H1 (cell line): ENCODE results near the gene DENND5B. TPM values are rescaled to one million over a fixed set of nuclear protein-coding genes. Genes with fewer than 3 reads are reported as not detected.
"Not testable (repeated sequence)": the region's sequence is repeated elsewhere in the genome, so short reads cannot be mapped to it uniquely, and the experiment has no call there.

Experiments used
- CTCF ChIA-PET: fragments of 300-600 bp; sonication (Branson Sonifier 250); formaldehyde crosslinking; loops from one replicate; lab custom pipeline; 2021; ENCODE audit not compliant: partially characterized antibody; lab: Charles Lee
- POLR2A ChIA-PET: fragments of 300-600 bp; sonication (Branson Sonifier 250); formaldehyde crosslinking; loops from one replicate; lab custom pipeline; 2021; ENCODE audit warnings: inconsistent platforms; ENCODE audit not compliant: partially characterized antibody; lab: Charles Lee
- DNase-seq, 2 experiments: peaks; one replicate each; pipeline versions ENCODE4 v3.0.0 to v3.0.0-alpha.2; 2010 to 2022; ENCODE audit warnings: low spot score in 2 of 2, low read depth in 1 of 2, mixed read lengths in 1 of 2
- FAIRE-seq: peaks from 2 replicates; lab custom pipeline; 2011; peaks lifted over from hg19 to GRCh38; lab: Jason Lieb, UNC
- H2AFZ ChIP-seq: 2 replicates; pipeline ENCODE4 v1.8.1; 2012; ENCODE audit warnings: low read length, inconsistent platforms
- H2AK5ac ChIP-seq: 2 replicates; pipeline ENCODE4 v1.6.1; 2013; ENCODE audit warnings: low read depth, low read length
- H2BK120ac ChIP-seq: replicated peaks from 2 replicates; pipeline ENCODE3; 2013; ENCODE audit warnings: low read depth, low read length, inconsistent platforms
- H2BK12ac ChIP-seq: 2 replicates; pipeline ENCODE4 v1.6.1; 2013; ENCODE audit warnings: low read depth, low read length
- H2BK15ac ChIP-seq: 2 replicates; pipeline ENCODE4 v1.6.1; 2013; ENCODE audit warnings: low read length
- H2BK20ac ChIP-seq: 2 replicates; pipeline ENCODE4 v1.6.1; 2013; ENCODE audit warnings: low read length
- H2BK5ac ChIP-seq: 2 replicates; pipeline ENCODE4 v1.6.1; 2013; ENCODE audit warnings: low read depth, low read length
- H3K14ac ChIP-seq: 2 replicates; pipeline ENCODE4 v1.6.1; 2013; ENCODE audit warnings: inconsistent platforms; ENCODE audit not compliant: insufficient read length
- H3K18ac ChIP-seq: 2 replicates; pipeline ENCODE4 v1.6.1; 2013; ENCODE audit warnings: low read length; ENCODE audit errors: extremely low read depth
- H3K23ac ChIP-seq: 2 replicates; pipeline ENCODE4 v1.6.1; 2013; ENCODE audit warnings: inconsistent platforms; ENCODE audit not compliant: insufficient read length
- H3K23me2 ChIP-seq: 2 replicates; pipeline ENCODE4 v1.6.1; 2013; ENCODE audit warnings: low read depth, low read length
- H3K27ac ChIP-seq: 2 replicates; pipeline ENCODE4 v1.6.1; 2011; ENCODE audit warnings: low read depth, low read length, inconsistent platforms
- H3K27me3 ChIP-seq, 4 experiments: replicated peaks in 1 of 4; 1 replicate in 1 of 4; 2 replicates in 3 of 4; pipeline versions ENCODE4 v1.6.1 to v1.8.1; 2011 to 2013; ENCODE audit warnings: low read length in 3 of 4, mild to moderate bottlenecking in 3 of 4, inconsistent platforms in 2 of 4, mixed read lengths in 2 of 4, moderate library complexity in 1 of 4; ENCODE audit not compliant: control insufficient read depth in 3 of 4, insufficient read depth in 3 of 4; ENCODE audit errors: extremely low read depth in 1 of 4
- H3K36me3 ChIP-seq, 4 experiments: 2 replicates each; pipeline versions ENCODE4 v1.6.1 to v1.8.1; 2011 to 2013; ENCODE audit warnings: mild to moderate bottlenecking in 4 of 4, low read length in 3 of 4, moderate library complexity in 2 of 4, control low read depth in 1 of 4, inconsistent platforms in 1 of 4; ENCODE audit not compliant: insufficient read depth in 4 of 4, control insufficient read depth in 2 of 4
- H3K4ac ChIP-seq: replicated peaks from 2 replicates; pipeline ENCODE3; 2013; ENCODE audit warnings: low read length, low read depth, mixed read lengths, inconsistent platforms; ENCODE audit not compliant: insufficient read length
- H3K4me1 ChIP-seq, 4 experiments: replicated peaks in 1 of 4; 1 replicate in 1 of 4; 2 replicates in 3 of 4; pipeline versions ENCODE4 v1.6.1 to v1.8.1; 2011 to 2013; ENCODE audit warnings: low read length in 3 of 4, inconsistent platforms in 2 of 4, mixed read lengths in 1 of 4; ENCODE audit not compliant: insufficient read depth in 4 of 4, control insufficient read depth in 3 of 4
- H3K4me2 ChIP-seq, 2 experiments: 2 replicates each; pipeline versions ENCODE4 v1.6.1 to v1.8.1; 2011 to 2013; ENCODE audit warnings: low read depth in 2 of 2, low read length in 2 of 2, control low read depth in 1 of 2, inconsistent platforms in 1 of 2, mild to moderate bottlenecking in 1 of 2; ENCODE audit not compliant: insufficient read depth in 1 of 2
- H3K4me3 ChIP-seq, 4 experiments: fragments of 200-600, 300-600 bp in 1 of 4; sonication (generic), shearing (Covaris generic), sonication (Bioruptor Twin) in 1 of 4; 2 replicates each; pipeline versions ENCODE4 v1.5.1 to v1.8.1; 2011 to 2016; ENCODE audit warnings: low read length in 4 of 4, low read depth in 3 of 4, control low read depth in 2 of 4, inconsistent platforms in 2 of 4, mild to moderate bottlenecking in 2 of 4, mixed read lengths in 1 of 4, moderate library complexity in 1 of 4; ENCODE audit not compliant: insufficient read depth in 2 of 4; ENCODE audit errors: extremely low read depth in 1 of 4
- H3K56ac ChIP-seq: replicated peaks from 2 replicates; pipeline ENCODE3; 2013; ENCODE audit warnings: low read depth, mild to moderate bottlenecking, mixed read lengths, low read length, inconsistent platforms; ENCODE audit not compliant: insufficient read length
- H3K79me1 ChIP-seq: 2 replicates; pipeline ENCODE4 v1.6.1; 2013; ENCODE audit warnings: low read depth, low read length, control low read depth
- H3K79me2 ChIP-seq, 2 experiments: 2 replicates each; pipeline versions ENCODE4 v1.6.1 to v1.8.1; 2012 to 2013; ENCODE audit warnings: low read length in 2 of 2, mild to moderate bottlenecking in 2 of 2, inconsistent platforms in 1 of 2; ENCODE audit not compliant: insufficient read depth in 2 of 2, control insufficient read depth in 1 of 2
- H3K9ac ChIP-seq, 4 experiments: replicated peaks in 1 of 4; 1 replicate in 1 of 4; 2 replicates in 3 of 4; pipeline versions ENCODE4 v1.6.1 to v1.8.1; 2011 to 2013; ENCODE audit warnings: low read depth in 3 of 4, low read length in 3 of 4, control low read depth in 2 of 4, mild to moderate bottlenecking in 2 of 4, moderate library complexity in 2 of 4, inconsistent platforms in 1 of 4; ENCODE audit errors: extremely low read depth in 1 of 4
- H3K9me3 ChIP-seq, 2 experiments: 2 replicates each; pipeline versions ENCODE4 v1.6.1 to v1.8.1; 2012 to 2013; ENCODE audit warnings: mild to moderate bottlenecking in 2 of 2, moderate library complexity in 2 of 2, control low read depth in 1 of 2, inconsistent platforms in 1 of 2, low read depth in 1 of 2, low read length in 1 of 2, mixed read lengths in 1 of 2; ENCODE audit not compliant: insufficient read depth in 2 of 2
- H4K20me1 ChIP-seq, 2 experiments: replicated peaks in 1 of 2; 2 replicates each; pipeline versions ENCODE3 to v1.8.1; 2011 to 2013; ENCODE audit warnings: inconsistent platforms in 2 of 2, low read length in 2 of 2, mild to moderate bottlenecking in 1 of 2; ENCODE audit not compliant: insufficient read depth in 2 of 2, control insufficient read depth in 1 of 2
- H4K5ac ChIP-seq: 2 replicates; pipeline ENCODE4 v1.6.1; 2013; ENCODE audit warnings: low read length, low read depth, mixed read lengths, inconsistent platforms; ENCODE audit not compliant: insufficient read length
- H4K8ac ChIP-seq: 2 replicates; pipeline ENCODE4 v1.8.0; 2013; ENCODE audit warnings: mild to moderate bottlenecking, moderate library complexity, low read length, inconsistent platforms; ENCODE audit not compliant: insufficient read depth; ENCODE audit errors: extremely low read depth
- H4K91ac ChIP-seq: replicated peaks from 2 replicates; pipeline ENCODE3; 2013; ENCODE audit warnings: low read length, mixed read lengths, inconsistent platforms; ENCODE audit not compliant: insufficient read length
- WGBS, 2 experiments: shearing (Covaris generic) in 1 of 2; methylation state at CpG; one replicate each; pipeline versions ENCODE4 v1.1.6 to v1.1.7; 2013 to 2015; ENCODE audit warnings: low lambda C conversion rate in 2 of 2, mixed read lengths in 2 of 2, inconsistent platforms in 1 of 2, low coverage in 1 of 2, missing lambda C conversion rate in 1 of 2; ENCODE audit not compliant: insufficient replicate concordance in 2 of 2, insufficient coverage in 1 of 2, insufficient read length in 1 of 2; ENCODE audit errors: extremely low coverage in 1 of 2, missing lambda C conversion rate in 1 of 2; 5-methylcytosine and 5-hydroxymethylcytosine counted together
- polyA plus RNA-seq, 7 experiments: library from polyadenylated mRNA; depleted of rRNA in 3 of 7; stranded (reverse) in 5 of 7; unstranded in 2 of 7; fragments of >200 nt in 5 of 7; fragments of 200-250 nt in 2 of 7; gene quantifications; 1 replicate in 5 of 7; 2 replicates in 1 of 7; 4 replicates in 1 of 7; pipeline versions ENCODE4 v1.2.1 to v1.2.3, GENCODE V29; 2011 to 2013; ENCODE audit warnings: missing spikeins in 2 of 7, mixed read lengths in 2 of 7
- total RNA-seq: library from RNA; stranded (reverse); fragmentation: NEBNext Ultra II Directional; extraction: Animal tissue kit (Norgen Biotek cat#: 25700); gene quantifications from 2 replicates; pipeline ENCODE4 v1.2.1, GENCODE V29; 2021

Gene DENND5B
- total and polyA plus RNA-seq, 2 of the 8 experiments (the other 6 are each of a cell fraction or from before 2014, with no cell fraction given) = 13.4 to 20.2 TPM

- H3K27me3 ChIP-seq, CTCF ChIA-PET, H3K4ac ChIP-seq, H2AK5ac ChIP-seq, H3K27ac ChIP-seq, H3K56ac ChIP-seq, H3K23ac ChIP-seq, H4K8ac ChIP-seq, H3K18ac ChIP-seq, H3K9ac ChIP-seq, DNase-seq, H3K4me2 ChIP-seq, H3K4me3 ChIP-seq, H3K14ac ChIP-seq, H3K23me2 ChIP-seq, H4K91ac ChIP-seq, H2BK15ac ChIP-seq, H4K20me1 ChIP-seq, H4K5ac ChIP-seq, H3K79me1 ChIP-seq, H2AFZ ChIP-seq, FAIRE-seq, H3K36me3 ChIP-seq, H2BK20ac ChIP-seq, H3K4me1 ChIP-seq, H2BK120ac ChIP-seq, H2BK12ac ChIP-seq, H2BK5ac ChIP-seq: not testable (repeated sequence)
- H3K79me2 ChIP-seq = peaks cover 0 to 29% of the 10 kb centered on the region in 2 experiments; a peak in 2 of 4 replicates
- 91% methylated on average over 7 of the region's 9 CpGs; no CpG with 5 or more reads in 1 of the 2 experiments for WGBS, 2 experiments
- POLR2A ChIA-PET = interaction anchor here (0.6 to 0.7 kb wide), 2 partner anchors 40 to 210 kb away, joined by 3 read pairs; no protein-coding TSS in a partner anchor
- peaks cover 13% of the 10 kb centered on the region in 2 experiments for H3K9me3 ChIP-seq
These were observed 35.5 kb downstream of the DENND5B start for GRCh38 chr12:31555466-31555865.

- H3K18ac ChIP-seq, H2BK120ac ChIP-seq, H2BK12ac ChIP-seq, DNase-seq, H3K56ac ChIP-seq, H3K23ac ChIP-seq, H4K91ac ChIP-seq, H3K4me2 ChIP-seq, H3K9me3 ChIP-seq, H3K79me1 ChIP-seq, H3K4ac ChIP-seq, H3K27ac ChIP-seq, H3K4me3 ChIP-seq, H4K20me1 ChIP-seq, H2BK20ac ChIP-seq, POLR2A ChIA-PET, H2AFZ ChIP-seq, H3K27me3 ChIP-seq, H4K5ac ChIP-seq, H3K79me2 ChIP-seq, H3K4me1 ChIP-seq, H3K9ac ChIP-seq, H4K8ac ChIP-seq, H2AK5ac ChIP-seq, FAIRE-seq, CTCF ChIA-PET, H3K23me2 ChIP-seq, H3K36me3 ChIP-seq, H2BK5ac ChIP-seq, H3K14ac ChIP-seq, H2BK15ac ChIP-seq: not testable (repeated sequence)
- 78% methylated on average over 3 of the region's 3 CpGs; no CpG with 5 or more reads in 1 of the 2 experiments for WGBS, 2 experiments
These were observed 40.3 kb downstream of the DENND5B start for GRCh38 chr12:31550590-31550989.
